CD4-positive, alpha-beta T cell (primary cell): ENCODE data around the gene CCDC89. TPM values are rescaled to one million over a fixed set of nuclear protein-coding genes. Genes with fewer than 3 reads are reported as not detected.
A peak's percentile ranks its signal among the peaks of the same experiment; 100 is the strongest.

Source experiments
- ATAC-seq: fragments of 200-7000 bp; cut with Tn5 transposase; one replicate; pipeline ENCODE4 v1.10.0; 2022; ENCODE audit warnings: mild to moderate bottlenecking; ENCODE audit not compliant: poor library complexity
- CTCF ChIA-PET: fragments of 350-600 bp; sonication (Branson Sonifier 250); formaldehyde crosslinking; loops from one replicate; lab custom pipeline; 2021; ENCODE audit warnings: antibody characterized with exemption, inconsistent platforms; lab: Charles Lee
- POLR2A ChIA-PET: fragments of 350-600 bp; sonication (Branson Sonifier 250); formaldehyde crosslinking; loops from one replicate; lab custom pipeline; 2021; ENCODE audit warnings: antibody characterized with exemption, inconsistent platforms; lab: Charles Lee
- DNase-seq, 14 experiments: peaks; one replicate each; pipeline ENCODE4 v3.0.0-alpha.2; 2013 to 2020; ENCODE audit warnings: mixed read lengths in 2 of 14
- H3K27ac ChIP-seq, 2 donors: one replicate each; pipeline versions ENCODE4 v1.5.1 to v1.7.0; 2013; ENCODE audit warnings: low read length in 2 of 2, low read depth in 1 of 2, mild to moderate bottlenecking in 1 of 2
- H3K27me3 ChIP-seq, 2 experiments: 1 replicate in 1 of 2; 2 replicates in 1 of 2; pipeline versions ENCODE4 v1.6.1 to v1.7.0; 2013; ENCODE audit warnings: low read length in 2 of 2, control low read depth in 1 of 2, mild to moderate bottlenecking in 1 of 2, moderate library complexity in 1 of 2; ENCODE audit not compliant: insufficient read depth in 2 of 2, control insufficient read depth in 1 of 2
- H3K36me3 ChIP-seq: one replicate; pipeline ENCODE4 v1.6.1; 2013; ENCODE audit warnings: low read length, control low read depth; ENCODE audit not compliant: insufficient read depth
- H3K4me1 ChIP-seq: one replicate; pipeline ENCODE4 v1.6.1; 2013; ENCODE audit warnings: low read length, control low read depth; ENCODE audit not compliant: insufficient read depth
- H3K4me3 ChIP-seq: one replicate; pipeline ENCODE4 v1.5.1; 2013; ENCODE audit warnings: mild to moderate bottlenecking, low read length, moderate library complexity
- H3K9me3 ChIP-seq, 2 experiments: 1 replicate in 1 of 2; 2 replicates in 1 of 2; pipeline versions ENCODE4 v1.6.1 to v1.7.0; 2013; ENCODE audit warnings: low read length in 2 of 2, mild to moderate bottlenecking in 2 of 2, control low read depth in 1 of 2, moderate library complexity in 1 of 2; ENCODE audit not compliant: control insufficient read depth in 1 of 2, insufficient read depth in 1 of 2
- H3K27ac Mint-ChIP-seq: one replicate; pipeline ENCODE4 v1.8.0; 2020; ENCODE audit warnings: mixed read lengths
- H3K27me3 Mint-ChIP-seq: one replicate; pipeline ENCODE4 v1.8.0; 2021; ENCODE audit warnings: mixed read lengths
- H3K36me3 Mint-ChIP-seq: one replicate; pipeline ENCODE4 v1.8.0; 2021; ENCODE audit warnings: low read depth, mixed read lengths
- H3K4me1 Mint-ChIP-seq: one replicate; pipeline ENCODE4 v1.8.0; 2021; ENCODE audit warnings: low read depth, mixed read lengths
- H3K4me3 Mint-ChIP-seq: one replicate; pipeline ENCODE4 v1.8.0; 2020; ENCODE audit warnings: mild to moderate bottlenecking, mixed read lengths
- H3K9me3 Mint-ChIP-seq: one replicate; pipeline ENCODE4 v1.8.0; 2020; ENCODE audit warnings: mixed read lengths
- intact Hi-C, 2 experiments: fragments of 100-400 bp; cut with DNase I in 1 of 2; cut with micrococcal nuclease in 1 of 2; formaldehyde crosslinking; loops; one replicate each; pipeline versions ENCODE4 v1.15.1 to v1.9.0; 2023 to 2025; cut with DNase I, micrococcal nuclease
- polyA plus RNA-seq, 2 donors: library from polyadenylated mRNA; unstranded; fragments of 120-200 nt; gene quantifications; one replicate each; pipeline ENCODE4 v1.2.1, GENCODE V29; 2013
- total RNA-seq, 174 experiments: library from RNA in 2 of 174; stranded (reverse) in 2 of 174; gene quantifications; one replicate each; pipeline ENCODE4 v1.2.3 and lab custom pipeline; 2021 to 2026
- TF ChIP-seq, protein P1 (sequence below): fragments of 200-600 bp; IDR thresholded peaks from one replicate; pipeline ENCODE4 v1.8.0; 2022; ENCODE audit warnings: antibody characterized with exemption, mild to moderate bottlenecking

The CCDC89 gene
- total RNA-seq, result not detected
- 0.05 TPM for polyA plus RNA-seq (2013, experiment 1 of 2)
- 0.08 TPM for polyA plus RNA-seq (2013, experiment 2 of 2)
- 0 to 2.2 (median 0.14) reads per million in 172 experiments for total RNA-seq (lab: John Stamatoyannopoulos, UW)

GRCh38 chr11:85685820-85686459 is at the start of gene CCDC89:
Gene CCDC89 (minus strand): TSS chr11:85686195. CDS start chr11:85686130, 65 bp downstream.
- Histone ChIP-seq H3K4me3 (no peak within 1 kb of the TSS), H3K36me3 (no peaks in the 10 kb centered on the region), H3K4me1 (peaks cover 12% of the 10 kb centered on the region), H3K27ac (no peak within 1 kb of the TSS), H3K27me3 (peaks cover 0 to 5% of the 10 kb centered on the region in 2 experiments), H3K9me3 (no peaks in the 10 kb centered on the region)
- ATAC-seq, result no peak
- POLR2A ChIA-PET, result interaction anchor here (1.5 to 1.6 kb wide), 2 partner anchors 14 to 21 kb away, joined by 3 to 4 read pairs; partner anchors contain the start of gene CREBZF
- peaks cover 11% of the 10 kb centered on the region for H3K4me1 Mint-ChIP-seq
- H3K27ac Mint-ChIP-seq, result no peak within 1 kb of the TSS
- intact Hi-C loops, result loop anchor here in 1 of 2 experiments (10.0 kb wide), 1 partner anchor 279 kb away; no protein-coding TSS in a partner anchor
- H3K36me3 Mint-ChIP-seq, result no peaks in the 10 kb centered on the region
- CTCF ChIA-PET, result interaction anchor here (1.0 to 1.4 kb wide), 3 partner anchors 9 to 169 kb away, joined by 3 to 4 read pairs (median 4); partner anchors contain the start of gene CCDC83
- H3K4me3 Mint-ChIP-seq, result peak within 1 kb of the TSS; percentile 20
- no peaks in the 10 kb centered on the region for H3K9me3 Mint-ChIP-seq
- DNase-seq, result no peak
- H3K27me3 Mint-ChIP-seq, result no peaks in the 10 kb centered on the region
- TF ChIP-seq, protein P1, sequence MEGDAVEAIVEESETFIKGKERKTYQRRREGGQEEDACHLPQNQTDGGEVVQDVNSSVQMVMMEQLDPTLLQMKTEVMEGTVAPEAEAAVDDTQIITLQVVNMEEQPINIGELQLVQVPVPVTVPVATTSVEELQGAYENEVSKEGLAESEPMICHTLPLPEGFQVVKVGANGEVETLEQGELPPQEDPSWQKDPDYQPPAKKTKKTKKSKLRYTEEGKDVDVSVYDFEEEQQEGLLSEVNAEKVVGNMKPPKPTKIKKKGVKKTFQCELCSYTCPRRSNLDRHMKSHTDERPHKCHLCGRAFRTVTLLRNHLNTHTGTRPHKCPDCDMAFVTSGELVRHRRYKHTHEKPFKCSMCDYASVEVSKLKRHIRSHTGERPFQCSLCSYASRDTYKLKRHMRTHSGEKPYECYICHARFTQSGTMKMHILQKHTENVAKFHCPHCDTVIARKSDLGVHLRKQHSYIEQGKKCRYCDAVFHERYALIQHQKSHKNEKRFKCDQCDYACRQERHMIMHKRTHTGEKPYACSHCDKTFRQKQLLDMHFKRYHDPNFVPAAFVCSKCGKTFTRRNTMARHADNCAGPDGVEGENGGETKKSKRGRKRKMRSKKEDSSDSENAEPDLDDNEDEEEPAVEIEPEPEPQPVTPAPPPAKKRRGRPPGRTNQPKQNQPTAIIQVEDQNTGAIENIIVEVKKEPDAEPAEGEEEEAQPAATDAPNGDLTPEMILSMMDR, result no peak

DNA sequence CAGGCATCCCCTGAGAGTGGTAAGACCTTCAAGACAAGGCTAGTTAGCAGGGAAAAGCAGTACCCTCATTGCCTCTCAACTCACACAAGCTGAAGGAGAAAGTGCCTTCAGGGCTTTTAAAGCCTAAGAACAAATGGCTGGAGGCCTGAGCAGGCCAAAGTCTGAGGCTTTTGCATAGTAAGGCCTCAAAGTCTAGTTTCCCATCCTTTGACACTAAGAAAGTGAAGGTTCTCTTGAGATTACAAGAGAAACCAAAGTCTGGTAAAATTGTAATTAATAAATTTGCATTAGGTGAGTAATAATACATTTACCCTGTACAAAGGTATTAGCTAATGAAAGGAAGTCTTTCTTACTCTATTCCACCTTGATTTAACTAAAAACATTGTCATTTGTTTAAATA is 47.0 kb upstream of the CCDC89 start:
- Histone ChIP-seq H3K4me1 (peaks cover 9% of the 10 kb centered on the region), H3K4me3 (no peak overlapping the region), H3K36me3 (peaks cover 11% of the 10 kb centered on the region), H3K27ac (no peak overlapping the region), H3K27me3 (no peaks in the 10 kb centered on the region), H3K9me3 (no peaks in the 10 kb centered on the region)
- no peak overlapping the region for H3K27ac Mint-ChIP-seq
- no peak overlapping the region for H3K4me3 Mint-ChIP-seq
- DNase-seq (no peak), ATAC-seq (no peak)
- no peaks in the 10 kb centered on the region for H3K9me3 Mint-ChIP-seq
- TF ChIP-seq, protein P1, result no peak
- peaks cover 32% of the 10 kb centered on the region for H3K4me1 Mint-ChIP-seq
- H3K36me3 Mint-ChIP-seq, result peaks cover 61% of the 10 kb centered on the region
- POLR2A ChIA-PET, result no interaction called here
- CTCF ChIA-PET, result no interaction called here
- intact Hi-C loops, result no loop called here
- H3K27me3 Mint-ChIP-seq, result no peaks in the 10 kb centered on the region

GRCh38 chr11:85726381-85726780 is 40.4 kb upstream of the CCDC89 start:
- Mint-ChIP-seq H3K9me3 (no peaks in the 10 kb centered on the region), H3K4me1 (peaks cover 16% of the 10 kb centered on the region), H3K4me3 (no peak overlapping the region), H3K27me3 (no peaks in the 10 kb centered on the region), H3K36me3 (peaks cover 44% of the 10 kb centered on the region), H3K27ac (no peak overlapping the region)
- H3K27me3 ChIP-seq, result no peaks in the 10 kb centered on the region
- no peak for ATAC-seq
- no peak overlapping the region for H3K4me3 ChIP-seq
- TF ChIP-seq, protein P1, result no peak
- ChIA-PET POLR2A (no interaction called here), CTCF (interaction anchor here (2.5 kb wide), 1 partner anchor 18 kb away, joined by 5 read pairs; no protein-coding TSS in a partner anchor)
- no peaks in the 10 kb centered on the region for H3K9me3 ChIP-seq
- intact Hi-C loops, result no loop called here
- peaks cover 10% of the 10 kb centered on the region for H3K36me3 ChIP-seq
- no peak overlapping the region for H3K27ac ChIP-seq
- no peaks in the 10 kb centered on the region for H3K4me1 ChIP-seq
- DNase-seq, result no peak
